Measurements from ENCODE around the gene GPSM3.
A peak's percentile ranks its signal among the peaks of the same experiment; 100 is the strongest.

Gene GPSM3

GRCh38 chr6:32200711-32201475 lies 8.4 kb upstream of the GPSM3 start:
- no peak overlapping the region for H3K27ac ChIP-seq (ENCODE audit: low read depth, low read length)
- no peak overlapping the region for H3K4me3 ChIP-seq (ENCODE audit: low read length)
- no peak overlapping the region for H3K4me2 ChIP-seq (ENCODE audit: low read length)
- WGBS (ENCODE audit: extremely low coverage, insufficient coverage, low lambda C conversion rate) = no CpG with 5 or more reads among the region's 13 CpGs
- no peak overlapping the region for H3K23ac ChIP-seq (ENCODE audit: low read length)
- no peak overlapping the region for H3K4ac ChIP-seq (ENCODE audit: low read depth, low read length)
- DNase-seq = no peak
- no peak overlapping the region for H2BK15ac ChIP-seq (replicated peaks; ENCODE audit: low read depth)
- H4K5ac ChIP-seq (ENCODE audit: low read length) = no peak overlapping the region
- H3K18ac ChIP-seq (ENCODE audit: low read length) = no peak overlapping the region
- no peaks in the 10 kb centered on the region for H3K27me3 ChIP-seq (ENCODE audit: insufficient read depth, low read length, poor library complexity)
- H3K36me3 ChIP-seq (ENCODE audit: control insufficient read depth, insufficient read depth, low read length) = no peaks in the 10 kb centered on the region
- H2AK5ac ChIP-seq (ENCODE audit: low read length) = no peak overlapping the region
- no peaks in the 10 kb centered on the region for H3K79me2 ChIP-seq (ENCODE audit: control insufficient read depth, insufficient read depth, low read length)
- H3K9ac ChIP-seq (ENCODE audit: low read length) = no peak overlapping the region
- no peak overlapping the region for H2BK120ac ChIP-seq (ENCODE audit: low read depth, low read length)
- no peak overlapping the region for H2BK5ac ChIP-seq (ENCODE audit: low read length)
- H3K56ac ChIP-seq (ENCODE audit: low read length) = no peak overlapping the region
- H3K4me1 ChIP-seq (ENCODE audit: control insufficient read depth, low read depth, low read length) = peaks cover 5% of the 10 kb centered on the region
- no peak overlapping the region for H4K8ac ChIP-seq (ENCODE audit: low read depth, low read length)
- no peaks in the 10 kb centered on the region for H3K79me1 ChIP-seq (ENCODE audit: low read length)

DNA sequence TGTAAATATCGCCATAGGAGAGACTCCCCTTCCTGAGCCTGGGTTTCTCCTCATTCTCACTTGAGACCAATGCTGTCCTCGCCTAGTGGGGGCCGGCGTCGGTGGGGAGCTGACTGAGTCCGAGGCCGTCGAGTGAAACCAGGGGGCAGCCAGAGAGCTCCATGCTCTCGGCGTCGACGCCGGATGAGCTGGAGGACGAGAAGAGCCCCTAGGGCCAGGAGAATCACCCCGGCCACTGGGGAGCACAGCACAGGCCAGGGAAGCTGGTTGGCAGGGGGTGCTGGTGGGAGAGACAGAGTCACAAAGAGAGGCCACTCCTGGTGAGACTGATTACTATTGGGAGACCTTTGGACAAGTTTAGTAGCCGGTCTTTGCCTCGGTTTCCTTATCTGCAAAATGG lies 6.4 kb upstream of the GPSM3 start:
- peaks cover 11% of the 10 kb centered on the region for H3K4me1 ChIP-seq (ENCODE audit: control insufficient read depth, low read depth, low read length)
- no peak overlapping the region for H3K23ac ChIP-seq (ENCODE audit: low read length)
- H3K4me2 ChIP-seq (ENCODE audit: low read length) = no peak overlapping the region
- no peaks in the 10 kb centered on the region for H3K79me2 ChIP-seq (ENCODE audit: control insufficient read depth, insufficient read depth, low read length)
- no peak for DNase-seq
- no peaks in the 10 kb centered on the region for H3K79me1 ChIP-seq (ENCODE audit: low read length)
- WGBS (ENCODE audit: extremely low coverage, insufficient coverage, low lambda C conversion rate) = no CpG with 5 or more reads among the region's 17 CpGs
- no peak overlapping the region for H3K9ac ChIP-seq (ENCODE audit: low read length)
- no peaks in the 10 kb centered on the region for H3K36me3 ChIP-seq (ENCODE audit: control insufficient read depth, insufficient read depth, low read length)
- no peak overlapping the region for H4K8ac ChIP-seq (ENCODE audit: low read depth, low read length)
- H3K27me3 ChIP-seq (ENCODE audit: insufficient read depth, low read length, poor library complexity) = no peaks in the 10 kb centered on the region
- no peak overlapping the region for H3K4ac ChIP-seq (ENCODE audit: low read depth, low read length)
- no peak overlapping the region for H2BK15ac ChIP-seq (replicated peaks; ENCODE audit: low read depth)
- H3K56ac ChIP-seq (ENCODE audit: low read length) = no peak overlapping the region
- no peak overlapping the region for H2AK5ac ChIP-seq (ENCODE audit: low read length)
- no peak overlapping the region for H2BK5ac ChIP-seq (ENCODE audit: low read length)
- no peak overlapping the region for H3K18ac ChIP-seq (ENCODE audit: low read length)
- no peak overlapping the region for H2BK120ac ChIP-seq (ENCODE audit: low read depth, low read length)
- H4K5ac ChIP-seq (ENCODE audit: low read length) = no peak overlapping the region
- no peak overlapping the region for H3K4me3 ChIP-seq (ENCODE audit: low read length)
- H3K27ac ChIP-seq (ENCODE audit: low read depth, low read length) = no peak overlapping the region

GRCh38 chr6:32198345-32198696 lies 5.9 kb upstream of the GPSM3 start:
- Histone ChIP-seq H3K23ac (ENCODE audit: low read length) (no peak overlapping the region), H4K8ac (ENCODE audit: low read depth, low read length) (no peak overlapping the region), H3K9ac (ENCODE audit: low read length) (no peak overlapping the region), H3K27ac (ENCODE audit: low read depth, low read length) (no peak overlapping the region), H3K4me1 (ENCODE audit: control insufficient read depth, low read depth, low read length) (peaks cover 11% of the 10 kb centered on the region), H2BK15ac (replicated peaks; ENCODE audit: low read depth) (no peak overlapping the region), H3K36me3 (ENCODE audit: control insufficient read depth, insufficient read depth, low read length) (no peaks in the 10 kb centered on the region), H3K4me3 (ENCODE audit: low read length) (no peak overlapping the region), H2BK120ac (ENCODE audit: low read depth, low read length) (no peak overlapping the region), H3K27me3 (ENCODE audit: insufficient read depth, low read length, poor library complexity) (no peaks in the 10 kb centered on the region), H2AK5ac (ENCODE audit: low read length) (no peak overlapping the region), H3K4me2 (ENCODE audit: low read length) (no peak overlapping the region), H4K5ac (ENCODE audit: low read length) (no peak overlapping the region), H3K18ac (ENCODE audit: low read length) (no peak overlapping the region), H2BK5ac (ENCODE audit: low read length) (no peak overlapping the region), H3K56ac (ENCODE audit: low read length) (no peak overlapping the region), H3K4ac (ENCODE audit: low read depth, low read length) (no peak overlapping the region), H3K79me2 (ENCODE audit: control insufficient read depth, insufficient read depth, low read length) (no peaks in the 10 kb centered on the region), H3K79me1 (ENCODE audit: low read length) (no peaks in the 10 kb centered on the region)
- no peak for DNase-seq
- WGBS (ENCODE audit: extremely low coverage, insufficient coverage, low lambda C conversion rate) = no CpG with 5 or more reads among the region's 3 CpGs

DNA sequence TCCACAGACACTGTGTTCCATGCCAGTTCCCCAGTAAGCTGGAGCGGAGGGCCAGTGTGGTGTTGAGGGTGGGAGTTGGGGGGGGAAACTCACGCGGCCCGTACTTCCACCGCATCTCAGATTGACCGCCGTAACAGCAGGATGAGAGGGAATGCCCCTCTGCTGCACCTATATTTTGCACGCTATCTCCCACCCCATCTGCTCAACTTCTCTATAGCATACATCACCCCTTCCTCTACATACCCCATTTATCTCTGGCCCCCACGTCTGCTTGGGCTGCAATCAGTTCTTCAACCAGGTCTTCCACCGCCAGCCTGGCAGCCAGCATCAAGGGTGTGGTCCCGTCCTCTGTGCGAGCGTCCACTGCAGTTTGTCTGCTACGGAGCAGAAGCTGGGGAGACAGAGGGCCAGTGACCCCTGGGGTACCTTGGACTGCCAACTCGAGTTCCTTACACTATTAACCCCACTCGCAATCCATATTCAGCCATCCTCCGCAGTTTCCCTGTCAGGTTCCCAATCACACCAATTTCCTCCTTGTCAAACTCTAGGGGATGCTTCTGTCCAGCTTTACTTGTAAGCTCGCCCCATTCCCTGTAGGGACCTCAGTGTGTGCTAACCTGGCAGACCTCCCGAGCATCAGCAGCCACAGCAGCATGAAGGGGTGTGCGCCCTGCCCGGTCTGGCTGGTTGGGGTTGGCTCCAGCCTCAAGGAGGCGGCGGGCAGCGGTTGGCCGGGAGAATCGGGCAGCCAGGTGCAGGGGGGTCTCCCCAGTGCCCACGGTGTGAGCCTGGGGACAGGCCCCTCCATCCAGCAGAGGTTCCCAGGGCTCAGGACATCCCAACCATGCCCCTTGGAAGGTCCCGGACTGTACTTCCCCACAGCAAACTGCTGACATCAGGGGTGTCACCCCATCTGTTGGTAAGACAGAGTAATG lies 4.5 kb upstream of the GPSM3 start:
- peak overlapping the region; percentile 89 for H3K56ac ChIP-seq (ENCODE audit: low read length)
- no CpG with 5 or more reads among the region's 28 CpGs for WGBS (ENCODE audit: extremely low coverage, insufficient coverage, low lambda C conversion rate)
- H3K4me1 ChIP-seq (ENCODE audit: control insufficient read depth, low read depth, low read length) = peaks cover 17% of the 10 kb centered on the region
- peak overlapping the region; percentile 57 for H3K4me2 ChIP-seq (ENCODE audit: low read length)
- H3K27me3 ChIP-seq (ENCODE audit: insufficient read depth, low read length, poor library complexity) = no peaks in the 10 kb centered on the region
- no peak overlapping the region for H3K4ac ChIP-seq (ENCODE audit: low read depth, low read length)
- peaks cover 2% of the 10 kb centered on the region for H3K79me1 ChIP-seq (ENCODE audit: low read length)
- H4K5ac ChIP-seq (ENCODE audit: low read length) = peak overlapping the region; percentile 71
- H3K4me3 ChIP-seq (ENCODE audit: low read length) = peak overlapping the region; percentile 17
- peak overlapping the region; percentile 99 for H3K9ac ChIP-seq (ENCODE audit: low read length)
- H2BK5ac ChIP-seq (ENCODE audit: low read length) = no peak overlapping the region
- H3K27ac ChIP-seq (ENCODE audit: low read depth, low read length) = no peak overlapping the region
- no peaks in the 10 kb centered on the region for H3K79me2 ChIP-seq (ENCODE audit: control insufficient read depth, insufficient read depth, low read length)
- H2AK5ac ChIP-seq (ENCODE audit: low read length) = no peak overlapping the region
- H3K36me3 ChIP-seq (ENCODE audit: control insufficient read depth, insufficient read depth, low read length) = no peaks in the 10 kb centered on the region
- H4K8ac ChIP-seq (ENCODE audit: low read depth, low read length) = no peak overlapping the region
- H2BK15ac ChIP-seq (replicated peaks; ENCODE audit: low read depth) = no peak overlapping the region
- peak; percentile 41 for DNase-seq
- no peak overlapping the region for H2BK120ac ChIP-seq (ENCODE audit: low read depth, low read length)
- no peak overlapping the region for H3K18ac ChIP-seq (ENCODE audit: low read length)
- H3K23ac ChIP-seq (ENCODE audit: low read length) = no peak overlapping the region

DNA sequence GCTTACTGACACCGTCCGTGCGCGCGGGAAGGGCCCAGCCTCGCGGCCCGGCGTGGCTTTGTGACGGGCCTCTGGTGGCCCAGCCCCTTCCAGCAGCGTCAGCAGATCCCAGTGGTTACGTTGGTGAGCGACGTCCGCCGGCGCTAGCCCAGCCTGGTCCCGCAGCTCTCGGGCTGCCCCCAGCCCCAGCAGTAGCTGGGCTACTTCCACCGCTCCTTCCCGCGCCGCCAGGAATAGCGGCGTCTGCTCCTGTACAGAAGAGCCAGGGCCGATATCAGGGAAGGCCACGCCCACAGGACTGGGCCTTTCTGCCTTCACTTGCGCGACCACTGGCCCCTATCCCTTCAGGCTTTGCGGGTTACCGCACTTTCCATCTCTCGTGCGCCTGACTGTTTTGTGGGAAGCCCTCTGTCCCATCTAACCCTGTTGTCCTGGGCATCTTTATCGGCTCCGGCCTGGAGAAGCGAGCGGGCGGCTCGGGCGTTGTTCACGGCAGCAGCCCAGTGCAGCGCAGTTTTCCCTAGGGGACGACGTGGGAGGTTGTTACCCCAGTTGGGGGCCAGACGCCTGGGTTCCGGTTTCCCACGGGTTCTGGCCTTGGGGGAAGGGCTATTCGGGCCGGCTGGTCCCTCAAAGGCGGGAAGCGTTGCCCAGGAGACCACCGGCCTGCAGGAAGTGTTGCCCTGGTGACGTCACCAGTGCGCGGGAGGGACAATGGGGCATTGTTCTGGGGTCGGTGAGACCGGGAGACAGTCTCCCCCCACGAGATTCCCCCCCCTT lies 3.6 kb upstream of the GPSM3 start:
- Histone ChIP-seq H3K27me3 (ENCODE audit: insufficient read depth, low read length, poor library complexity) (no peaks in the 10 kb centered on the region), H2BK5ac (ENCODE audit: low read length) (peak overlapping the region; percentile 94), H3K36me3 (ENCODE audit: control insufficient read depth, insufficient read depth, low read length) (no peaks in the 10 kb centered on the region), H3K18ac (ENCODE audit: low read length) (peak overlapping the region; percentile 52), H3K9ac (ENCODE audit: low read length) (peak overlapping the region; percentile 99), H2BK120ac (ENCODE audit: low read depth, low read length) (no peak overlapping the region), H3K56ac (ENCODE audit: low read length) (peak overlapping the region; percentile 89), H3K4me2 (ENCODE audit: low read length) (peak overlapping the region; percentile 61), H4K8ac (ENCODE audit: low read depth, low read length) (no peak overlapping the region), H4K5ac (ENCODE audit: low read length) (no peak overlapping the region), H3K79me2 (ENCODE audit: control insufficient read depth, insufficient read depth, low read length) (no peaks in the 10 kb centered on the region), H2AK5ac (ENCODE audit: low read length) (peak overlapping the region; percentile 22), H3K4me3 (ENCODE audit: low read length) (peak overlapping the region; percentile 54), H3K4ac (ENCODE audit: low read depth, low read length) (peak overlapping the region; percentile 63), H3K79me1 (ENCODE audit: low read length) (peaks cover 2% of the 10 kb centered on the region), H3K27ac (ENCODE audit: low read depth, low read length) (peak overlapping the region; percentile 95), H3K23ac (ENCODE audit: low read length) (peak overlapping the region; percentile 11), H2BK15ac (replicated peaks; ENCODE audit: low read depth) (no peak overlapping the region), H3K4me1 (ENCODE audit: control insufficient read depth, low read depth, low read length) (peaks cover 19% of the 10 kb centered on the region)
- WGBS (ENCODE audit: extremely low coverage, insufficient coverage, low lambda C conversion rate) = no CpG with 5 or more reads among the region's 58 CpGs
- peak; percentile 94 for DNase-seq

All from mesendoderm (in vitro differentiated cells).